HepG2 (cell line): ENCODE results near the gene TRAF3. TPM values are rescaled to one million over a fixed set of nuclear protein-coding genes. Genes with fewer than 3 reads are reported as not detected.

ENCODE experiments used
- ATAC-seq: fragments of 200-7000 bp; cut with Tn5 transposase; 3 replicates; pipeline ENCODE4 v1.9.1; 2020; ENCODE audit warnings: mild to moderate bottlenecking, moderate library complexity
- BruUV-seq: library from RNA; stranded (reverse); fragments of 400-500 nt; replicated peaks from 2 replicates; lab custom pipeline; 2021; lab: Mats Ljungman, UMichigan
- CTCF ChIA-PET: fragments of 300-600 bp; formaldehyde crosslinking; extraction: SDS; loops from one replicate; lab custom pipeline; 2021; ENCODE audit warnings: low total read pairs, inconsistent platforms, low intra/inter-chr PET ratio; lab: Yijun Ruan, JAX
- POLR2A ChIA-PET: fragments of 350-600 bp; sonication (Branson Sonifier 250); formaldehyde crosslinking; loops from one replicate; lab custom pipeline; 2020; ENCODE audit warnings: antibody characterized with exemption, inconsistent platforms; lab: Yijun Ruan, JAX
- DNase-seq: peaks from one replicate; pipeline ENCODE4 v3.0.0-alpha.2; 2015; ENCODE audit warnings: low spot score
- FAIRE-seq: peaks from 3 replicates; lab custom pipeline; 2011; peaks lifted over from hg19 to GRCh38; lab: Jason Lieb, UNC
- H2AFZ ChIP-seq: one replicate; pipeline ENCODE4 v1.6.1; 2011; ENCODE audit warnings: low read length, inconsistent platforms
- H3K27ac ChIP-seq: fragments of 300-600 bp; 3 replicates; pipeline ENCODE4 v1.8.0; 2011; ENCODE audit warnings: mixed run types, mild to moderate bottlenecking, mixed read lengths, low read length, inconsistent platforms; ENCODE audit not compliant: insufficient read depth; ENCODE audit errors: extremely low read length
- H3K27me3 ChIP-seq, 2 experiments: fragments of 200-600 bp in 1 of 2; 2 replicates in 1 of 2; 3 replicates in 1 of 2; pipeline versions ENCODE4 v1.6.0 to v1.8.0; 2011; ENCODE audit warnings: low read length in 2 of 2, mild to moderate bottlenecking in 2 of 2, moderate library complexity in 2 of 2, inconsistent platforms in 1 of 2; ENCODE audit not compliant: insufficient read depth in 2 of 2, control insufficient read depth in 1 of 2
- H3K36me3 ChIP-seq, 2 experiments: fragments of 200-600 bp in 1 of 2; replicated peaks in 1 of 2; 2 replicates in 1 of 2; 3 replicates in 1 of 2; pipeline versions ENCODE4 v1.5.1 to v1.8.0; 2011; ENCODE audit warnings: low read length in 2 of 2, inconsistent platforms in 1 of 2; ENCODE audit not compliant: insufficient read depth in 2 of 2, control insufficient read depth in 1 of 2
- H3K4me1 ChIP-seq: 2 replicates; pipeline ENCODE4 v1.5.1; 2012; ENCODE audit warnings: low read length, inconsistent platforms; ENCODE audit not compliant: insufficient read depth
- H3K4me2 ChIP-seq: 2 replicates; pipeline ENCODE4 v1.6.0; 2011; ENCODE audit warnings: low read depth, low read length, inconsistent platforms
- H3K4me3 ChIP-seq, 3 experiments: fragments of 200-600 bp in 1 of 3; sonication (generic), shearing (Covaris generic) in 1 of 3; replicated peaks in 1 of 3; 2 replicates each; pipeline ENCODE4 v1.5.1; 2011 to 2016; ENCODE audit warnings: low read length in 3 of 3, inconsistent platforms in 2 of 3, low read depth in 2 of 3, mild to moderate bottlenecking in 2 of 3, control low read depth in 1 of 3, mixed read lengths in 1 of 3; ENCODE audit not compliant: insufficient read depth in 1 of 3
- H3K79me2 ChIP-seq: one replicate; pipeline ENCODE4 v1.6.1; 2011; ENCODE audit warnings: low read length, inconsistent platforms; ENCODE audit not compliant: insufficient read depth
- H3K9ac ChIP-seq: 2 replicates; pipeline ENCODE4 v1.6.0; 2011; ENCODE audit warnings: mild to moderate bottlenecking, low read depth, low read length, inconsistent platforms; ENCODE audit not compliant: insufficient read depth
- H3K9me3 ChIP-seq: 2 replicates; pipeline ENCODE4 v1.5.1; 2012; ENCODE audit warnings: mild to moderate bottlenecking, low read length
- H4K20me1 ChIP-seq: 2 replicates; pipeline ENCODE4 v1.6.0; 2011; ENCODE audit warnings: inconsistent platforms, mild to moderate bottlenecking, low read length, moderate library complexity; ENCODE audit not compliant: insufficient read depth
- ARID4A ChIP-seq: sonication (generic); formaldehyde crosslinking; IDR thresholded peaks from 2 replicates; pipeline ENCODE4 v1.5.0; 2020; ENCODE audit warnings: mild to moderate bottlenecking, missing genetic modification reagents, borderline replicate concordance
- ASH2L ChIP-seq: fragments of 300-600, 200-600 bp; sonication (generic); IDR thresholded peaks from 2 replicates; pipeline ENCODE4 v1.7.0; 2017; ENCODE audit warnings: low read depth, mild to moderate bottlenecking, moderate library complexity, mixed read lengths, low read length; ENCODE audit not compliant: insufficient read length
- GLI4 ChIP-seq: sonication (generic); formaldehyde crosslinking; IDR thresholded peaks from 2 replicates; pipeline ENCODE4 v1.5.1; 2020; ENCODE audit warnings: missing genetic modification reagents, mild to moderate bottlenecking, moderate library complexity, borderline replicate concordance
- KDM3A ChIP-seq: IDR thresholded peaks from 2 replicates; pipeline ENCODE4 v1.6.1; 2018; ENCODE audit warnings: low read depth, missing compliant biosample characterization
- MNT ChIP-seq: fragments of 450-650 bp; IDR thresholded peaks from 2 replicates; pipeline ENCODE4 v1.6.1; 2016
- NFE2L1 ChIP-seq: sonication (generic); formaldehyde crosslinking; IDR thresholded peaks from 2 replicates; pipeline ENCODE4 v1.4.0; 2020; ENCODE audit warnings: missing genetic modification reagents, mild to moderate bottlenecking, borderline replicate concordance
- TP53 ChIP-seq: sonication (generic); formaldehyde crosslinking; conservative IDR thresholded peaks from 2 replicates; pipeline ENCODE4 v1.4.0; 2020; ENCODE audit warnings: missing genetic modification reagents
- TSC22D2 ChIP-seq: sonication (generic); formaldehyde crosslinking; IDR thresholded peaks from 2 replicates; pipeline ENCODE4 v1.5.1; 2020; ENCODE audit warnings: missing genetic modification reagents, mild to moderate bottlenecking, borderline replicate concordance
- ZBTB21 ChIP-seq: sonication (generic); formaldehyde crosslinking; IDR thresholded peaks from 2 replicates; pipeline ENCODE4 v1.4.0; 2020; ENCODE audit warnings: missing genetic modification reagents
- ZNF337 ChIP-seq: sonication (generic); formaldehyde crosslinking; IDR thresholded peaks from 2 replicates; pipeline ENCODE4 v1.5.1; 2020; ENCODE audit warnings: missing genetic modification reagents, low read depth, mild to moderate bottlenecking, borderline replicate concordance
- ZNF569 ChIP-seq: sonication (generic); formaldehyde crosslinking; IDR thresholded peaks from 2 replicates; pipeline ENCODE4 v1.5.0; 2020; ENCODE audit warnings: mild to moderate bottlenecking, missing genetic modification reagents, moderate library complexity, borderline replicate concordance
- ZNF629 ChIP-seq: sonication (generic); formaldehyde crosslinking; conservative IDR thresholded peaks from 2 replicates; pipeline ENCODE4 v1.5.0; 2020; ENCODE audit warnings: missing genetic modification reagents
- ZNF761 ChIP-seq: sonication (generic); formaldehyde crosslinking; conservative IDR thresholded peaks from 2 replicates; pipeline ENCODE4 v1.4.0; 2020; ENCODE audit warnings: mild to moderate bottlenecking, missing genetic modification reagents
- ZSCAN12 ChIP-seq: sonication (generic); formaldehyde crosslinking; IDR thresholded peaks from 2 replicates; pipeline ENCODE4 v1.9.0; 2021; ENCODE audit warnings: mild to moderate bottlenecking, missing genetic modification reagents
- ZSCAN20 ChIP-seq: sonication (generic); formaldehyde crosslinking; IDR thresholded peaks from 2 replicates; pipeline ENCODE4 v1.4.0; 2020; ENCODE audit warnings: missing genetic modification reagents, mild to moderate bottlenecking, borderline replicate concordance
- WGBS: methylation state at CpG from one replicate; pipeline ENCODE4 v1.1.6; 2017; ENCODE audit warnings: low lambda C conversion rate; 5-methylcytosine and 5-hydroxymethylcytosine counted together
- in situ Hi-C: cut with HindIII; loops from 2 replicates; pipeline ENCODE4 v1.10.0; 2017; ENCODE audit warnings: low pct_unique_long_range_greater_than_20kb; ENCODE audit not compliant: extremely low pct_ligation_motif_present
- intact Hi-C: fragments of 100-400 bp; cut with micrococcal nuclease; formaldehyde crosslinking; loops from one replicate; pipeline ENCODE4 v1.10.0; 2022; ENCODE audit not compliant: unreplicated experiment
- polyA plus RNA-seq, 8 experiments: library from polyadenylated mRNA; depleted of rRNA in 3 of 8; stranded (reverse) in 7 of 8; unstranded in 1 of 8; fragments of >200 nt; fragmentation: Illumina TruSeq in 4 of 8; extraction: Trizol in 4 of 8; gene quantifications; 2 replicates each; pipeline versions ENCODE4 v1.2.1 to v1.2.3, GENCODE V29; 2011 to 2016; ENCODE audit warnings: low read depth in 4 of 8, missing spikeins in 1 of 8, mixed read lengths in 1 of 8; ENCODE audit not compliant: insufficient read depth in 1 of 8
- total RNA-seq, 5 experiments: library from RNA; depleted of rRNA; stranded (reverse); fragments of >200 nt; fragmentation: Illumina TruSeq; extraction: Trizol; gene quantifications; 2 replicates each; pipeline ENCODE4 v1.2.3, GENCODE V29; 2016; ENCODE audit warnings: low read depth in 1 of 5

TRAF3 gene
- total and polyA plus RNA-seq, 2 of the 13 experiments (the other 11 are each of a cell fraction or from before 2014, with no cell fraction given) = 6.9 to 12.2 TPM

GRCh38 chr14:102928412-102929240 is 151.4 kb downstream of the TRAF3 start:
- WGBS = 97% methylated on average over 94 of the region's 94 CpGs
- Histone ChIP-seq H3K9ac (no peak overlapping the region), H4K20me1 (no peaks in the 10 kb centered on the region), H3K27me3 (no peaks in the 10 kb centered on the region), H3K4me3 (no peak overlapping the region), H3K4me2 (no peak overlapping the region), H3K79me2 (no peaks in the 10 kb centered on the region), H2AFZ (no peak overlapping the region), H3K9me3 (no peaks in the 10 kb centered on the region), H3K4me1 (peaks cover 14% of the 10 kb centered on the region), H3K27ac (no peak overlapping the region), H3K36me3 (peaks cover 0 to 3% of the 10 kb centered on the region in 2 experiments; a peak in 2 of 5 replicates)
- in situ Hi-C loops = no loop called here
- CTCF ChIA-PET = no interaction called here
- TF ChIP-seq KDM3A (CRISPR knock-in tag) (no peak), TP53 (no peak), ZSCAN12 (CRISPR knock-in tag) (no peak), ASH2L (no peak), ZNF629 (CRISPR knock-in tag) (no peak), TSC22D2 (CRISPR knock-in tag) (no peak), ZSCAN20 (no peak), GLI4 (CRISPR knock-in tag) (no peak), NFE2L1 (CRISPR knock-in tag) (no peak), ZBTB21 (CRISPR knock-in tag) (no peak), ZNF337 (CRISPR knock-in tag) (no peak), MNT (no peak), ARID4A (CRISPR knock-in tag) (no peak), ZNF569 (CRISPR knock-in tag) (no peak), ZNF761 (CRISPR knock-in tag) (no peak)
- DNase-seq = no peak
- POLR2A ChIA-PET = no interaction called here
- no peak for ATAC-seq
- BruUV-seq = no TSS peak
- no peak for FAIRE-seq
- intact Hi-C loops = no loop called here
